ENCODE data around the gene RIMBP2.

- no peak for TF ChIP-seq TAF1 (IDR thresholded peaks at IDR 0.05; ENCODE audit: borderline replicate concordance, low read depth, low read length)
- no peak for TF ChIP-seq POLR2A (IDR thresholded peaks at IDR 0.05; ENCODE audit: low read depth, low read length)
Measured at GRCh38 chr12:130420071-130420470, 296.0 kb downstream of the RIMBP2 start.

All from GM12892 (cell line).